Measurements from ENCODE around the gene TMSB4X.

DNA sequence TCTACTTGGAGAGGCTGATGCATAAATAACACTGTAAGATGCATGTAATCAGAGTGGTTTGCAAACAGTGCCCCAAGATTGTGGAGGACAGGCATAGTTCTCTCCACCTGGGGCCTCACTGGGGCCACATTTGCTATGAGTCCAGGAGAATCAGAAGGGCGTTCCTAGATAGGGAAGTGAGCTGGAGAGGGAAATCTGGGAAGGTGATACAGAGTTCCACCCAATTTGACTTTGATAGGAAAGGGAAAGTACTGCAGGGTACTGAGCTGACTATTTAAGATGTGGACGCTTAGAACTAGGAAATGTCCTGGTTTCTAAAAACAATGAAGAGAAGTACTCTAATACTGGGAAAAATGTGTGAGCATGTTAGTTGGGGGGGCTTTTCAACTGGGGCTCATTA, 35.6 kb downstream of the TMSB4X start:
- TF ChIP-seq CTCF (IDR thresholded peaks at IDR 0.05) (no peak), POLR2A (IDR thresholded peaks at IDR 0.05) (no peak)
